Activated CD8-positive, alpha-beta memory T cell treated with anti-CD3 and anti-CD28 coated beads for 24 hours (primary cell): ENCODE data around the gene PCDHA9.
"Not testable (repeated sequence)": the region's sequence is repeated elsewhere in the genome, so short reads cannot be mapped to it uniquely, and the experiment has no call there.

Experiments
- DNase-seq: peaks from one replicate; pipeline ENCODE4 v3.0.0-alpha.2; 2020

Gene PCDHA9

GRCh38 chr5:140848139-140849102 is at the start of gene PCDHA9:
TSS of gene PCDHA9 (plus strand) at chr5:140848382. CDS start at chr5:140848496, 114 bp downstream.
- DNase-seq, result not testable (repeated sequence)

DNA sequence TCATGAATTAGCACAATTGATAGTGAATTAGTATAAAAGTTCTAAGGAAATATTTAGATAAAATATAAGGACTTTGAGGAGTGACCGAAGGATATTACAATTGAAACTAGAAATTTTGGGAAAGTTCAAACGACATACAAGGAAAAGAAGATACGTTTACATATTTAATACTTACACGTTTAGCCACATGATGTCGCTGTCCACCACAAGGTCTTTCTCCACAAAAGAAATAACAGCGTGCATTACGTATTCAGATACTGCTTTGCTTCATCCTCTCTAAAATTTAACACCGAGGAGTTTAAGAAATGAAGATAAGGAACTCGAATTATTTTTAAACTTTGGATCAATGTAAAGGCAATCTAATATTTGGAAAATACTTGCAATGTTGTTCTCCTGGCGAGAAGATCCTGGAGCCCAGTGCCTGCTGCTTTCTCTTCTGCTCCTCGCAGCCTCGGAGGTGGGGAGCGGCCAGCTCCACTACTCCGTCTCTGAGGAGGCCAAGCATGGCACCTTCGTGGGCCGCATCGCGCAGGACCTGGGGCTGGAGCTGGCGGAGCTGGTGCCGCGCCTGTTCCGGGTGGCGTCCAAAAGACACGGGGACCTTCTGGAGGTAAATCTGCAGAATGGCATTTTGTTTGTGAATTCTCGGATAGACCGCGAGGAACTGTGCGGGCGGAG is 47.2 kb upstream of the PCDHA9 start, which contains the start of gene PCDHA3:
Gene PCDHA3, plus strand, starts transcription at position 242 of the 678 bp plus-strand sequence.
- DNase-seq, result no peak

GRCh38 chr5:140801494-140801841 is 46.7 kb upstream of the PCDHA9 start:
- no peak for DNase-seq

DNA sequence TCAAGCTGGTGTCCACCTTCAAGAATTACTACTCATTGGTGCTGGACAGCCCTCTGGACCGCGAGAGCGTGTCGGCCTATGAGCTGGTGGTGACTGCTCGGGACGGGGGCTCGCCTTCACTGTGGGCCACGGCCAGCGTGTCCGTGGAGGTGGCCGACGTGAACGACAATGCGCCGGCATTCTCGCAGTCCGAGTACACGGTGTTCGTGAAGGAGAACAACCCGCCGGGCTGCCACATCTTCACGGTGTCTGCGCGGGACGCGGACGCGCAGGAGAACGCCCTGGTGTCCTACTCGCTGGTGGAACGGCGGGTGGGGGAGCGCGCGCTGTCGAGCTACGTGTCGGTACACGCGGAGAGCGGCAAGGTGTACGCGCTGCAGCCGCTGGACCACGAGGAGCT is 45.8 kb upstream of the PCDHA9 start:
- DNase-seq, result not testable (repeated sequence)

GRCh38 chr5:140802781-140803271 is 45.4 kb upstream of the PCDHA9 start:
- no peak for DNase-seq

DNA sequence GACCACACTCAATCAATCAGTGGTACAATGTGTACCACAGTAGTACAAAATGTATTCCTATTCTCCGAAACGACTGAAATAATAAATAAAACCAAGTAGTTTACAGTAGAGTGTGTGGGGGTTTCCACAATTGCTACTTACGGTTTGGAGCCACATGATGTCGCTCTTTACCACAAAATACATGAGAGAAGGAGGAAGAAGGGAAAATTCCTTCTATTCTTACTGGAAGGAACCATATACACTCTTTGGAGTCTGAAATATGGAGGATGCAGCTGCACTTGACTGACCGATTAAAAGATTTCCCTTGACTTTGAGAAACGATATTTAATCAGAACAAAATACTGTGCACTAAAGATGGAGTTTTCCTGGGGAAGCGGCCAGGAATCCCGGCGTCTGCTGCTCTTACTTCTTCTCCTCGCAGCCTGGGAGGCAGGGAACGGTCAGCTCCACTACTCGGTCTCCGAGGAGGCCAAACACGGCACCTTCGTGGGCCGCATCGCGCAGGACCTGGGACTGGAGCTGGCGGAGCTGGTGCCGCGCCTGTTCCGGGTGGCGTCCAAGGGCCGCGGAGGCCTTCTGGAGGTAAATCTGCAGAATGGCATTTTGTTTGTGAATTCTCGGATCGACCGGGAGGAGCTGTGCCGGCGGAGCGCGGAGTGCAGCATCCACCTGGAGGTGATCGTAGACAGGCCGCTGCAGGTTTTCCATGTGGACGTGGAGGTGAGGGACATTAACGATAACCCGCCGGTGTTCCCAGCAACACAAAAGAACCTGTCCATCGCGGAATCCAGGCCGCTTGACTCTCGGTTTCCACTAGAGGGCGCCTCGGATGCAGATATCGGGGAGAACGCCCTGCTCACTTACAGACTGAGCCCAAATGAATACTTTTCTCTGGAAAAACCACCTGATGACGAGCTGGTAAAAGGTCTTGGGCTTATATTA is 41.1 kb upstream of the PCDHA9 start, which contains the start of gene PCDHA4:
Gene PCDHA4, plus strand, starts transcription at position 235 of the 942 bp plus-strand sequence.
- no peak for DNase-seq

GRCh38 chr5:140808241-140808888 is 39.8 kb upstream of the PCDHA9 start:
- not testable (repeated sequence) for DNase-seq

GRCh38 chr5:140808889-140809291 is 39.3 kb upstream of the PCDHA9 start:
- DNase-seq, result no peak

- no peak for DNase-seq
Measured at GRCh38 chr5:140821375-140822280, 26.6 kb upstream of the PCDHA9 start, which contains the start of gene PCDHA5. TSS of gene PCDHA5 (plus strand) at chr5:140821613.

DNA sequence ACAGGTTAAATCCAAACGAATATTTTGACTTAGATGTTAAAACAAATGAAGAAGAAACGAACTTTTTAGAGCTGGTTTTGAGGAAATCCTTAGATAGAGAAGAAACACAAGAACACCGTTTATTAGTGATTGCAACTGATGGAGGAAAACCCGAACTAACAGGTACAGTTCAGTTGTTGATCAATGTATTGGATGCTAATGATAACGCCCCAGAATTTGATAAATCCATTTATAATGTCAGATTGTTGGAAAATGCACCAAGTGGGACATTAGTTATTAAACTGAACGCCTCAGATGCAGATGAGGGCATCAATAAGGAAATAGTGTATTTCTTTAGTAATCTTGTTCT is 25.9 kb upstream of the PCDHA9 start:
- DNase-seq, result no peak

DNA sequence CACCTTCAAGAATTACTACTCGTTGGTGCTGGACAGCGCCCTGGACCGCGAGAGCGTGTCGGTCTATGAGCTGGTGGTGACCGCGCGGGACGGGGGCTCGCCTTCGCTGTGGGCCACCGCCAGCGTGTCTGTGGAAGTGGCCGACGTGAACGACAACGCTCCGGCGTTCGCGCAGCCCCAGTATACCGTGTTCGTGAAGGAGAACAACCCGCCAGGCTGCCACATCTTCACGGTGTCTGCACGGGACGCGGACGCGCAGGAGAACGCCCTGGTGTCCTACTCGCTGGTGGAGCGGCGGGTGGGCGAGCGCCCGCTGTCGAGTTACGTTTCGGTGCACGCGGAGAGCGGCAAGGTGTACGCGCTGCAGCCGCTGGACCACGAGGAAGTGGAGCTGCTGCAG is 25.2 kb upstream of the PCDHA9 start:
- DNase-seq, result not testable (repeated sequence)

DNA sequence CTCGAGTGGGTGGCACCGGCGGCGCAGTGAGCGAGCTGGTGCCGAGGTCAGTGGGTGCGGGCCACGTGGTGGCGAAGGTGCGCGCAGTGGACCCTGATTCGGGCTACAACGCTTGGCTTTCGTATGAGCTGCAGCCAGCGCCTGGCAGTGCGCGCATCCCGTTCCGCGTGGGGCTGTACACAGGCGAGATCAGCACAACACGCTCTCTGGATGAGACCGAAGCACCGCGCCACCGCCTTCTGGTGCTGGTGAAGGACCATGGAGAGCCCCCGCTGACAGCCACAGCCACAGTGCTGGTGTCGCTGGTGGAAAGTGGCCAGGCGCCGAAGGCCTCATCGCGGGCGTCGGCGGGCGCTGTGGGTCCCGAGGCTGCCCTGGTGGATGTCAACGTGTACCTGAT is 24.7 kb upstream of the PCDHA9 start:
- no peak for DNase-seq

DNA sequence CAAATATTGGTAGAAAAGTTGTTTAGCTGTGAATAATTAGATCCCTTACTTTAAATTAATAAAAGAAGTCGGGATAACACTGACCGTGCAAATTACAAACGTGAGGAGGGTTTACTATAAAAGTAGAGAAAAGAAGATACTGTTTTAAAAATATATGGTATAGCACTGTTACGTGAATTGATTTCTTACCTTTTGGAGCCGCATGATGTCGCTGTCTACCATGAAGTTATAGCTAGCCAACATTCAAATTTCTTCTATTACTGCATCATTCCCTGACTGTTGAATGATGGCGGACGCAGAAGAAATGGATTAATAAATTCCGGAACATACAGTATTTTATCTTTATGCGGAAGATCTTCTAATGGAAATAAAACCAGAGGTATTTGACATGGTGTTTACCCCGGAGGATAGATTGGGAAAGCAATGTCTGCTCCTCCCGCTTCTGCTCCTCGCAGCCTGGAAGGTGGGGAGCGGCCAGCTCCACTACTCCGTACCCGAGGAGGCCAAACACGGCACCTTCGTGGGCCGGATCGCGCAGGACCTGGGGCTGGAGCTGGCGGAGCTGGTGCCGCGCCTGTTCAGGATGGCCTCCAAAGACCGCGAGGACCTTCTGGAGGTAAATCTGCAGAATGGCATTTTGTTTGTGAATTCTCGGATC is 20.3 kb upstream of the PCDHA9 start, which contains the start of gene PCDHA6:
Gene PCDHA6, plus strand, starts transcription at position 257 of the 658 bp plus-strand sequence. Its CDS starts 132 bp downstream, at position 389.
- DNase-seq, result no peak

- no peak for DNase-seq
Measured at GRCh38 chr5:140828362-140828737, 19.8 kb upstream of the PCDHA9 start.

- not testable (repeated sequence) for DNase-seq
Measured at GRCh38 chr5:140829511-140830501, 18.4 kb upstream of the PCDHA9 start.

- no peak for DNase-seq
Measured at GRCh38 chr5:140833993-140834392, 14.2 kb upstream of the PCDHA9 start, which contains the start of gene PCDHA7. TSS of gene PCDHA7 (plus strand) at chr5:140834269. CDS start at chr5:140834384, 115 bp downstream.

DNA sequence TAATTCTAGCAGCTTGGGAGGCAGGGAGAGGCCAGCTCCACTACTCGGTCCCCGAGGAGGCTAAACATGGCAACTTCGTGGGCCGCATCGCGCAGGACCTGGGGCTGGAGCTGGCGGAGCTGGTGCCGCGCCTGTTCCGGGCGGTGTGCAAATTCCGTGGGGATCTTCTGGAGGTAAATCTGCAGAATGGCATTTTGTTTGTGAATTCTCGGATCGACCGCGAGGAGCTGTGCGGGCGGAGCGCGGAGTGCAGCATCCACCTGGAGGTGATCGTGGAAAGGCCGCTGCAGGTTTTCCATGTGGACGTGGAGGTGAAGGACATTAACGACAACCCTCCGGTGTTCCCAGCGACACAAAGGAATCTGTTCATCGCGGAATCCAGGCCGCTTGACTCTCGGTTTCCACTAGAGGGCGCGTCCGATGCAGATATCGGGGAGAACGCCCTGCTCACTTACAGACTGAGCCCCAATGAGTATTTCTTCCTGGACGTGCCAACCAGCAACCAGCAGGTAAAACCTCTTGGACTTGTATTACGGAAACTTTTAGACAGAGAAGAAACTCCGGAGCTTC is 13.7 kb upstream of the PCDHA9 start:
- DNase-seq, result not testable (repeated sequence)
